WTC11 (cell line): ENCODE results near the gene FKBP5. TPM values are rescaled to one million over a fixed set of nuclear protein-coding genes. Genes with fewer than 3 reads are reported as not detected.

Experiments
- ATAC-seq: fragments of 200-7000 bp; cut with Tn5 transposase; 2 replicates; pipeline ENCODE4 v1.10.0; 2021; ENCODE audit warnings: mild to moderate bottlenecking, moderate library complexity
- CTCF ChIA-PET: fragments of 300-600 bp; sonication (Branson Sonifier 250); formaldehyde crosslinking; loops from one replicate; lab custom pipeline; 2021; ENCODE audit warnings: antibody characterized with exemption; lab: Charles Lee
- POLR2A ChIA-PET: fragments of 350-600 bp; sonication (Branson Sonifier 250); formaldehyde crosslinking; loops from one replicate; lab custom pipeline; 2021; ENCODE audit warnings: antibody characterized with exemption; lab: Charles Lee
- DNase-seq: peaks from one replicate; pipeline ENCODE4 v3.0.0; 2021; ENCODE audit warnings: low spot score
- H3K27ac Mint-ChIP-seq: 2 replicates; pipeline ENCODE4 v1.8.0; 2021; ENCODE audit warnings: mixed read lengths
- H3K27me3 Mint-ChIP-seq: 2 replicates; pipeline ENCODE4 v1.8.0; 2021; ENCODE audit warnings: low read depth, mild to moderate bottlenecking, moderate library complexity, mixed read lengths
- H3K36me3 Mint-ChIP-seq: 2 replicates; pipeline ENCODE4 v1.8.0; 2021; ENCODE audit warnings: mixed read lengths
- H3K4me1 Mint-ChIP-seq: 2 replicates; pipeline ENCODE4 v1.8.0; 2022; ENCODE audit warnings: mixed read lengths
- H3K4me3 Mint-ChIP-seq: 2 replicates; pipeline ENCODE4 v1.8.0; 2021; ENCODE audit warnings: mild to moderate bottlenecking, moderate library complexity, mixed read lengths
- H3K9me3 Mint-ChIP-seq: 2 replicates; pipeline ENCODE4 v1.8.0; 2021; ENCODE audit warnings: mixed read lengths
- AFF4 ChIP-seq: sonication (generic); formaldehyde crosslinking; IDR thresholded peaks from 2 replicates; pipeline ENCODE4 v1.8.1; 2023; ENCODE audit warnings: mild to moderate bottlenecking, missing genetic modification reagents, borderline replicate concordance
- AR ChIP-seq: fragments of 250-450 bp; sonication (Bioruptor Pico); IDR thresholded peaks from 2 replicates; pipeline ENCODE4 v1.9.0; 2021; ENCODE audit warnings: mild to moderate bottlenecking
- ATF2 ChIP-seq: sonication (generic); formaldehyde crosslinking; IDR thresholded peaks from 2 replicates; pipeline ENCODE4 v1.8.1; 2022; ENCODE audit warnings: low read depth, missing genetic modification reagents, borderline replicate concordance
- CREM ChIP-seq: sonication (generic); formaldehyde crosslinking; IDR thresholded peaks from 2 replicates; pipeline ENCODE4 v1.8.1; 2022; ENCODE audit warnings: mild to moderate bottlenecking, missing genetic modification reagents, moderate library complexity
- E2F1 ChIP-seq: sonication (generic); formaldehyde crosslinking; IDR thresholded peaks from 2 replicates; pipeline ENCODE4 v1.8.0; 2022; ENCODE audit warnings: mild to moderate bottlenecking, missing genetic modification reagents
- ESRRA ChIP-seq: sonication (generic); formaldehyde crosslinking; IDR thresholded peaks from 2 replicates; pipeline ENCODE4 v1.8.1; 2022; ENCODE audit warnings: mild to moderate bottlenecking, missing genetic modification reagents, borderline replicate concordance
- ETV6 ChIP-seq: sonication (generic); formaldehyde crosslinking; IDR thresholded peaks from 2 replicates; pipeline ENCODE4 v1.8.1; 2022; ENCODE audit warnings: mild to moderate bottlenecking, missing genetic modification reagents
- GABPB1 ChIP-seq: sonication (generic); formaldehyde crosslinking; IDR thresholded peaks from 2 replicates; pipeline ENCODE4 v1.8.1; 2023; ENCODE audit warnings: mild to moderate bottlenecking, missing genetic modification reagents
- JUN ChIP-seq: sonication (generic); formaldehyde crosslinking; IDR thresholded peaks from 2 replicates; pipeline ENCODE4 v1.8.0; 2023; ENCODE audit warnings: mild to moderate bottlenecking, missing genetic modification reagents
- MLX ChIP-seq: sonication (generic); formaldehyde crosslinking; IDR thresholded peaks from 2 replicates; pipeline ENCODE4 v1.8.1; 2023; ENCODE audit warnings: mild to moderate bottlenecking, missing genetic modification reagents, moderate library complexity
- NFYB ChIP-seq: sonication (generic); formaldehyde crosslinking; conservative IDR thresholded peaks from 2 replicates; pipeline ENCODE4 v1.8.0; 2022; ENCODE audit warnings: low read depth, missing genetic modification reagents
- PREB ChIP-seq: sonication (generic); formaldehyde crosslinking; IDR thresholded peaks from 2 replicates; pipeline ENCODE4 v1.8.1; 2022; ENCODE audit warnings: mild to moderate bottlenecking, missing genetic modification reagents, moderate library complexity, borderline replicate concordance
- USF2 ChIP-seq: sonication (generic); formaldehyde crosslinking; IDR thresholded peaks from 2 replicates; pipeline ENCODE4 v1.8.1; 2023; ENCODE audit warnings: mild to moderate bottlenecking, missing genetic modification reagents, moderate library complexity
- total RNA-seq: library from RNA; stranded (reverse); gene quantifications from 3 replicates; pipeline ENCODE4 v1.2.3, GENCODE V29; 2021

The FKBP5 gene
- total RNA-seq, 1 experiment from 2014 or later: 27.2 TPM

- ATAC-seq (no peak), DNase-seq (no peak)
- ChIA-PET CTCF (interaction anchor here (1.2 to 2.6 kb wide), 2 partner anchors 11 to 20 kb away, joined by 3 to 13 read pairs; partner anchors contain the start of gene ARMC12), POLR2A (interaction anchor here (0.8 to 1.0 kb wide), 2 partner anchors 11 to 47 kb away, joined by 3 read pairs; no protein-coding TSS in a partner anchor)
- Mint-ChIP-seq H3K4me1 (peaks cover 49% of the 10 kb centered on the region), H3K9me3 (no peaks in the 10 kb centered on the region), H3K27ac (no peak overlapping the region), H3K27me3 (no peaks in the 10 kb centered on the region; the same call in none of the 2 replicates), H3K4me3 (no peak overlapping the region), H3K36me3 (no peaks in the 10 kb centered on the region)
- TF ChIP-seq CREM (CRISPR knock-in tag) (no peak), ATF2 (CRISPR knock-in tag) (no peak)
Observed at GRCh38 chr6:35716798-35717197, 28.1 kb upstream of the FKBP5 start.

- ChIA-PET CTCF (interaction anchor here (1.1 to 1.4 kb wide), 3 partner anchors 69 to 191 kb away, joined by 3 to 4 read pairs (median 3); no protein-coding TSS in a partner anchor), POLR2A (interaction anchor here (0.7 kb wide), 1 partner anchor 20 kb away, joined by 3 read pairs; no protein-coding TSS in a partner anchor)
- no peak for DNase-seq
- Mint-ChIP-seq H3K27me3 (no peaks in the 10 kb centered on the region; the same call in none of the 2 replicates), H3K27ac (no peak overlapping the region), H3K36me3 (no peaks in the 10 kb centered on the region), H3K4me1 (peaks cover 23% of the 10 kb centered on the region), H3K4me3 (no peak overlapping the region), H3K9me3 (peaks cover 5% of the 10 kb centered on the region)
- TF ChIP-seq AFF4 (CRISPR knock-in tag): no peak
- TF ChIP-seq USF2 (CRISPR knock-in tag): no peak
- TF ChIP-seq CREM (CRISPR knock-in tag): no peak
- TF ChIP-seq MLX (CRISPR knock-in tag): no peak
- TF ChIP-seq NFYB: no peak
- no peak for TF ChIP-seq GABPB1 (CRISPR knock-in tag)
- TF ChIP-seq E2F1: no peak
- TF ChIP-seq PREB: no peak
- no peak for TF ChIP-seq ESRRA (CRISPR knock-in tag)
- no peak for TF ChIP-seq JUN (CRISPR knock-in tag)
- TF ChIP-seq ETV6 (CRISPR knock-in tag): no peak
- TF ChIP-seq AR (CRISPR knock-in tag): no peak
- ATAC-seq: no peak
Observed at GRCh38 chr6:35713006-35713767, 24.5 kb upstream of the FKBP5 start.
